Uterus (tissue), 4 donors: ENCODE results near the gene ADAMTSL4. TPM values are rescaled to one million over a fixed set of nuclear protein-coding genes. Genes with fewer than 3 reads are reported as not detected.
A peak's percentile ranks its signal among the peaks of the same experiment; 100 is the strongest.

Experiments
- DNase-seq, 2 donors: peaks; one replicate each; pipeline ENCODE4 v3.0.0-alpha.2; 2019 to 2020
- H3K27ac ChIP-seq, 2 donors: fragments of 200-600 bp; sonication (generic); 1 replicate in 1 of 2; 2 replicates in 1 of 2; pipeline ENCODE4 v1.5.1; 2016 to 2018
- H3K27me3 ChIP-seq, 2 donors: fragments of 200-600 bp; sonication (generic); one replicate each; pipeline ENCODE4 v1.5.1; 2018 to 2019; ENCODE audit warnings: control low read depth in 1 of 2
- H3K36me3 ChIP-seq, 2 donors: fragments of 200-600 bp; sonication (generic); one replicate each; pipeline ENCODE4 v1.5.1; 2019; ENCODE audit warnings: control low read depth in 1 of 2
- H3K4me1 ChIP-seq, 2 donors: fragments of 200-600 bp; sonication (generic); one replicate each; pipeline ENCODE4 v1.5.1; 2018 to 2019; ENCODE audit warnings: control low read depth in 1 of 2
- H3K4me3 ChIP-seq, 2 donors: fragments of 200-600 bp; sonication (generic); 1 replicate in 1 of 2; 2 replicates in 1 of 2; pipeline ENCODE4 v1.5.1; 2018 to 2019; ENCODE audit warnings: mild to moderate bottlenecking in 1 of 2
- H3K9me3 ChIP-seq, 2 donors: fragments of 200-600 bp; sonication (generic); one replicate each; pipeline ENCODE4 v1.5.1; 2019; ENCODE audit warnings: control low read depth in 1 of 2
- POLR2A ChIP-seq, 2 donors: fragments of 450-650 bp; IDR thresholded peaks; one replicate each; pipeline ENCODE4 v1.6.1; 2016; ENCODE audit warnings: antibody characterized with exemption in 2 of 2, mild to moderate bottlenecking in 1 of 2, moderate library complexity in 1 of 2
- intact Hi-C: fragments of 100-400 bp; cut with DNase I; formaldehyde crosslinking; loops from one replicate; pipeline ENCODE4 v1.15.1; 2023; ENCODE audit warnings: low total_unique reads
- total RNA-seq, 4 donors: library from RNA; depleted of rRNA in 3 of 4; stranded (reverse); fragments of >200 nt in 3 of 4; gene quantifications; one replicate each; pipeline versions ENCODE4 v1.1.0 to v1.2.4, GENCODE V29; 2014 to 2023
- TF ChIP-seq, protein P1 (sequence below), 4 experiments: fragments of 200-600 bp in 2 of 4; fragments of 450-650 bp in 2 of 4; sonication (generic) in 2 of 4; IDR thresholded peaks; one replicate each; pipeline ENCODE4 v1.5.1; 2016 to 2019; ENCODE audit warnings: antibody characterized with exemption in 4 of 4, mild to moderate bottlenecking in 2 of 4, moderate library complexity in 1 of 4
- donor health status: DM: yes; HTN: yes; CAD: no.

Gene ADAMTSL4
- total RNA-seq, 4 donors from 2014 or later, result 15.9 to 133 (median 35.4) TPM

DNA sequence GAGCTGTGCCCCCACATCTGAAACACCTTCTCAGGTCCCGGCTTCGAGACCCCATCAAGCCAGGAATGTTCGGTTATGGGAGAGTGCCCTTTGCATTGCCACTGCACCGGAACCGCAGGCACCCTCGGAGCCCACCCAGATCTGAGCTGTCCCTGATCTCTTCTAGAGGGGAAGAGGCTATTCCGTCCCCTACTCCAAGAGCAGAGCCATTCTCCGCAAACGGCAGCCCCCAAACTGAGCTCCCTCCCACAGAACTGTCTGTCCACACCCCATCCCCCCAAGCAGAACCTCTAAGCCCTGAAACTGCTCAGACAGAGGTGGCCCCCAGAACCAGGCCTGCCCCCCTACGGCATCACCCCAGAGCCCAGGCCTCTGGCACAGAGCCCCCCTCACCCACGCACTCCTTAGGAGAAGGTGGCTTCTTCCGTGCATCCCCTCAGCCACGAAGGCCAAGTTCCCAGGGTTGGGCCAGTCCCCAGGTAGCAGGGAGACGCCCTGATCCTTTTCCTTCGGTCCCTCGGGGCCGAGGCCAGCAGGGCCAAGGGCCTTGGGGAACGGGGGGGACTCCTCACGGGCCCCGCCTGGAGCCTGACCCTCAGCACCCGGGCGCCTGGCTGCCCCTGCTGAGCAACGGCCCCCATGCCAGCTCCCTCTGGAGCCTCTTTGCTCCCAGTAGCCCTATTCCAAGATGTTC, 4.3 kb downstream of the ADAMTSL4 start:
- no peaks in the 10 kb centered on the region for H3K9me3 ChIP-seq
- TF ChIP-seq, protein P1, sequence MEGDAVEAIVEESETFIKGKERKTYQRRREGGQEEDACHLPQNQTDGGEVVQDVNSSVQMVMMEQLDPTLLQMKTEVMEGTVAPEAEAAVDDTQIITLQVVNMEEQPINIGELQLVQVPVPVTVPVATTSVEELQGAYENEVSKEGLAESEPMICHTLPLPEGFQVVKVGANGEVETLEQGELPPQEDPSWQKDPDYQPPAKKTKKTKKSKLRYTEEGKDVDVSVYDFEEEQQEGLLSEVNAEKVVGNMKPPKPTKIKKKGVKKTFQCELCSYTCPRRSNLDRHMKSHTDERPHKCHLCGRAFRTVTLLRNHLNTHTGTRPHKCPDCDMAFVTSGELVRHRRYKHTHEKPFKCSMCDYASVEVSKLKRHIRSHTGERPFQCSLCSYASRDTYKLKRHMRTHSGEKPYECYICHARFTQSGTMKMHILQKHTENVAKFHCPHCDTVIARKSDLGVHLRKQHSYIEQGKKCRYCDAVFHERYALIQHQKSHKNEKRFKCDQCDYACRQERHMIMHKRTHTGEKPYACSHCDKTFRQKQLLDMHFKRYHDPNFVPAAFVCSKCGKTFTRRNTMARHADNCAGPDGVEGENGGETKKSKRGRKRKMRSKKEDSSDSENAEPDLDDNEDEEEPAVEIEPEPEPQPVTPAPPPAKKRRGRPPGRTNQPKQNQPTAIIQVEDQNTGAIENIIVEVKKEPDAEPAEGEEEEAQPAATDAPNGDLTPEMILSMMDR (IDR thresholded peaks at IDR 0.05), result no peak
- no peak for TF ChIP-seq POLR2A (IDR thresholded peaks at IDR 0.05)
- intact Hi-C loops, result no loop called here
- peaks cover 0 to 20% of the 10 kb centered on the region in 2 donors for H3K4me1 ChIP-seq
- no peaks in the 10 kb centered on the region for H3K27me3 ChIP-seq
- peak overlapping the region; percentile 93 to 98 for H3K27ac ChIP-seq
- H3K4me3 ChIP-seq, result no peak overlapping the region
- H3K36me3 ChIP-seq, result no peaks in the 10 kb centered on the region
- DNase-seq, result no peak

- TF ChIP-seq, protein P1 (IDR thresholded peaks at IDR 0.05), result no peak
- no peak for TF ChIP-seq POLR2A (IDR thresholded peaks at IDR 0.05)
- H3K4me1 ChIP-seq, result peaks cover 0 to 21% of the 10 kb centered on the region in 2 donors
- no peaks in the 10 kb centered on the region for H3K27me3 ChIP-seq
- H3K4me3 ChIP-seq, result no peak overlapping the region
- H3K9me3 ChIP-seq, result no peaks in the 10 kb centered on the region
- H3K36me3 ChIP-seq, result no peaks in the 10 kb centered on the region
- peak overlapping the region in 1 of 2 donors; percentile 98 for H3K27ac ChIP-seq
- intact Hi-C loops, result no loop called here
- DNase-seq, result no peak
Measured at GRCh38 chr1:150554086-150554452, 4.9 kb downstream of the ADAMTSL4 start.

DNA sequence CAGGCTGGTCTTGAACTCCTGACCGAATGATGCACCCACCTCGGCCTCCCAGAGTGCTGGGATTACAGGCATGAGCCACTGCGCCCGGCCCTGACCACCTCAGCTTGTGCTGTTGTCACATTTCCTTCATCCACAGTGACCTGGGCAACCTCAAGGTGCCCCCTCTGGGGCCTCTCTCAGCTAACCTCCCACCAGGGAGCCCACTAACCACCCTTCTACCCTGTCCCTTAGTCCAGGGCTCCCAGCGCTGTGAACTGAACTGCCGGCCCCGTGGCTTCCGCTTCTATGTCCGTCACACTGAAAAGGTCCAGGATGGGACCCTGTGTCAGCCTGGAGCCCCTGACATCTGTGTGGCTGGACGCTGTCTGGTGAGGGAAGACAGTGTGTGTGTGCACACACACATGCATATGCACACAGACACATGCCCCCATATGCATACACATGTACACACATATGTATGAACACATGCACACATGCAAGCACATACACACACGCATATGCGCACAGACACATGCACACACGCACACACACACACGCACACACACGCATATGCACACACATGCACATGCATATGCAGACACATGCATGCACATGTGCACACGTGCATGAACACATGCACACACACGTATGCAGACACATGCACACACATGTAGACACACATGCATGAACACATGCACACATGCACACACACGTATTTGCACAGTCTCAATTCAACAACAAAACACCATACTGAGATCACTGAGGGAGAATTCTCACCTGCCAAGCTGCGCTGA, 6.2 kb downstream of the ADAMTSL4 start:
- no peak for DNase-seq
- Histone ChIP-seq H3K27ac (no peak overlapping the region), H3K36me3 (no peaks in the 10 kb centered on the region)

DNA sequence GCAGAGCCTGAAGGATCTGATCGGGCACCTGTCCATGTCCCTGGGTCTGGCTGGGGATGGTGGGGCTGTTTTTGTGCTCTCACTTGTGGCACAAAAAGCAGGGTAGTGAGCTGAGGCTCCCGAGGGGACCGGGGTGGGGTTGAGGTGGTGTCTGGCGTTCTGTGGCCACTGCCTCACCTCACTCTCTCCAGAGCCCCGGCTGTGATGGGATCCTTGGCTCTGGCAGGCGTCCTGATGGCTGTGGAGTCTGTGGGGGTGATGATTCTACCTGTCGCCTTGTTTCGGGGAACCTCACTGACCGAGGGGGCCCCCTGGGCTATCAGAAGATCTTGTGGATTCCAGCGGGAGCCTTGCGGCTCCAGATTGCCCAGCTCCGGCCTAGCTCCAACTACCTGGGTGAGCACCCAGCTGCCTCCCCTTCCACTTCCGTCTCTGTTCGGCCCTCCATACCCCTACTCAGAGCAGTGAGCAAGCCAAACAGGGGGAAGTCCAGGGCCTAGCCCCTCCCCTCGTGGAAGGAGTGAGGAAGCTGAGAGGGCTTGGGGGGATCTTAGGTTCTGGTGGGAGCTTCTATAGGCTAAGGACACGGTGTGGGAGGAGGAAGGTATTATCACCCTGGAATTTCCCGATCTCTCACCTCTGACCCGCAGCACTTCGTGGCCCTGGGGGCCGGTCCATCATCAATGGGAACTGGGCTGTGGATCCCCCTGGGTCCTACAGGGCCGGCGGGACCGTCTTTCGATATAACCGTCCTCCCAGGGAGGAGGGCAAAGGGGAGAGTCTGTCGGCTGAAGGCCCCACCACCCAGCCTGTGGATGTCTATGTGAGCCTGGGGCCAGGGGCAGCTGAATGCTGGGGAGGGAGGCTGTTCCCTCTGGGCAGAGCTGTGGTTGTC, 7.0 kb downstream of the ADAMTSL4 start:
- no peak for DNase-seq
- H3K36me3 ChIP-seq, result no peaks in the 10 kb centered on the region

More for the DNA sequence above, 6.2 kb downstream of the ADAMTSL4 start:
- H3K4me1 ChIP-seq, result peaks cover 5 to 30% of the 10 kb centered on the region in 2 donors
- no peaks in the 10 kb centered on the region for H3K27me3 ChIP-seq
- H3K4me3 ChIP-seq, result no peak overlapping the region
- TF ChIP-seq, protein P1 (IDR thresholded peaks at IDR 0.05), result no peak
- TF ChIP-seq POLR2A (IDR thresholded peaks at IDR 0.05), result no peak
- intact Hi-C loops, result loop anchor here (5.0 kb wide), 1 partner anchor 77 kb away; no protein-coding TSS in a partner anchor
- H3K9me3 ChIP-seq, result no peaks in the 10 kb centered on the region

More for the DNA sequence above, 7.0 kb downstream of the ADAMTSL4 start:
- H3K27me3 ChIP-seq, result no peaks in the 10 kb centered on the region
- intact Hi-C loops, result loop anchor here (5.0 kb wide), 1 partner anchor 76 kb away; no protein-coding TSS in a partner anchor
- H3K4me3 ChIP-seq, result no peak overlapping the region
- no peak overlapping the region for H3K27ac ChIP-seq
- no peaks in the 10 kb centered on the region for H3K9me3 ChIP-seq
- TF ChIP-seq, protein P1 (IDR thresholded peaks at IDR 0.05), result no peak
- TF ChIP-seq POLR2A (IDR thresholded peaks at IDR 0.05), result no peak
- peaks cover 5 to 30% of the 10 kb centered on the region in 2 donors for H3K4me1 ChIP-seq
